ENCODE results near the gene HCRT.
"Not testable (repeated sequence)": the region's sequence is repeated elsewhere in the genome, so short reads cannot be mapped to it uniquely, and the experiment has no call there.

The HCRT gene

DNA sequence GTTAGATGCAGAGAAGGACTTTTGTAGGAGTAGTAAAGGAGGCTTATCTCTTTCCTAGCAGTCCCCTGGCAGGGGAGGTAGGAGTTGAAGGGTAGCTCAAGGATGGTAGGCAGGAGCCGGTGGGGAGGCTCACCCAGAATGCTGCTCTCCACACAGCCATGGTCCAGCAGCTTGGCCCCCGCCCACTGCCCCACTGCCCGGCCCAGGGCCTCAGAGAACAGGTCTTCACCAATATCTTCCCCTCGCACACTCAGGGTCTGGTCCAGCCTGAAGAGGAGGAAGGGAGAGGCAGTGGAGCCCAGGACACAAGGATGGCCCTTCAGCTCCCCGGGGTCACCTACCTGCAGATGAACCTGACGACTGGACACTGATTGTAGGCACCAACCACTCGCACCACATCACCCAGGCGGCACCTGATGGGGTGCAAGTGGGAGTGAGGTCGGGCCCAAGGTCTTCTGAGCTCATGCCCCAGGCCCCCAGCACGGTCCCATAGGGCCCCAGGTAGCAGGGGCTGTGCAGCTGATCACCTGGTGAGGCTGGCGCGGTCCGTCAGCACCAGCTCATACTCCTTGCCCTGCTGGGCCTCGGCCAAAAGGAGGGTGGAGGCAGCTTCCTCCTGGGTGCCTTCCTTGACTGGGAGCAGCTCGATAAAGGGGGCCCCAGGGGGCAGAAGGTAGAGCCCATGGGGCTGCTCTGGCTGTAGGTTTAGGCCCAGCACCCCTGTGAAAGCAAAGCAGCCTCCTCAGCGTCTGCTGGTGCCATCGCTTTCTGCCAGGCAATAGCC lies 5.4 kb upstream of the HCRT start:
- Mint-ChIP-seq H3K9me3 (no peaks in the 10 kb centered on the region), H3K27me3 (no peaks in the 10 kb centered on the region), H3K27ac (no peak overlapping the region), H3K36me3 (ENCODE audit: low read depth) (peaks cover 6% of the 10 kb centered on the region), H3K4me1 (ENCODE audit: low read depth) (peaks cover 27% of the 10 kb centered on the region), H3K4me3 (no peak overlapping the region)
- no peak for DNase-seq

DNA sequence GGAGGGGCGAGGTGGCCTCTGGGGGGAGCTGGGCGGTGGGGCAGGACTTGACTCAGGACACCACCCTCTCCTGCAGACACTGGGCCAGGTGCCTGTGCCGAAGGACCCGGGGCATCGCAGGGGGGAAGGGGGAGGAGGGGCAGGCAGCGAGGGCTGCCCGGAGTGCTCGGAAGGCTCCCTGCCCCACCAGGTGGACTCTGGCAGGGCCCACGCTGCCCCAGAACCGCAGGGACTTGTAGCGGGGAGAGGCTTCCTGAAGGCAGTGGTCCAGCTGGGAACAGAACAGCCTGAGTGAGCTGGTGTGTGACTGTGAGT lies 4.4 kb upstream of the HCRT start:
- H3K4me3 Mint-ChIP-seq = no peak overlapping the region
- H3K27ac Mint-ChIP-seq = no peak overlapping the region
- H3K36me3 Mint-ChIP-seq (ENCODE audit: low read depth) = peaks cover 6% of the 10 kb centered on the region
- H3K4me1 Mint-ChIP-seq (ENCODE audit: low read depth) = peaks cover 29% of the 10 kb centered on the region
- no peaks in the 10 kb centered on the region for H3K9me3 Mint-ChIP-seq
- no peaks in the 10 kb centered on the region for H3K27me3 Mint-ChIP-seq
- DNase-seq = no peak

DNA sequence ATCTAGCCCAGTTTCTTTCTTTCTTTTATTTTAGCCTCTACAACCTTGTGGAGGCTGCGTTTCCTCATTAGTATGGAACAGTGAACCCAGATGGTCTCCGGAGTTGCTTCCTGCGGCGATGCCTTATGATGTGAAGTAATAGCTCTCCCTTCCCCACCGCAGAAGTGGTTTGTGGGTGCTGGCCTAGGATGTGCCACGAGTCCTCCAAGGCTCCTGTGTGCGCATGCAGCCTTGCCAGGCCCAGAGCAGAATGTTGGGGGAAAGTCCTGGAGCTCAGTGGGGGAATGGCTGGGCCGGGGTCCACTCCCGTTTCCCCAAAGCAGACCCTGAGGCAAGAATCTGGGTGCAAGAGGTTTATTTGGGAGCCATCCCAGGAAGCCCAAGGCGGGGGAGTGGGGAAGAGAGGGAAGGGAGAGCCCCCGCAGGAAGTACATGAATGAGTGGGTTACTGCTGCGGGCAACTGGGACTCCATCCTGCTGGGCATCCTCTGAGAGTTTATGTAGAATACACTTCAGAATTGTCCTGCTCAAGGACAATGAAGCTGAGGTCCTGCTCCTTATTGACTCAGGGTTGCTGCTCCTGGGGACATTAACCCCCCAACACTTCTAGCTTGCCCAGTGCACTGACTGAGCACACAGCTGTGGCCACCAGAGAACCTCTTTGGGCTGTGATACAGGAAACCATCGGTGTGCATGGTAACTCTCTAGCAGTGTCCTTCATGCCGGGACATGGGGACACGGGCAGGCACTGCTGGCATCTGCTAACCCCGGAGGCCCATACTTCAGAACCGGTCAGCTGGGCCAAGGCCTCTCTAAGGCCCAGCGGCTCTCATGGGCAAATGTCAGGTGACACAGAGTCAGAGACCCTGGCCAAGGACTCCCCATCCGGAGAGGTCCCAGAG lies 3.7 kb upstream of the HCRT start:
- H3K36me3 Mint-ChIP-seq (ENCODE audit: low read depth) = peaks cover 4% of the 10 kb centered on the region
- H3K27me3 Mint-ChIP-seq = no peaks in the 10 kb centered on the region
- no peak for DNase-seq
- H3K4me3 Mint-ChIP-seq = no peak overlapping the region
- no peak overlapping the region for H3K27ac Mint-ChIP-seq
- H3K4me1 Mint-ChIP-seq (ENCODE audit: low read depth) = peaks cover 30% of the 10 kb centered on the region
- H3K9me3 Mint-ChIP-seq = no peaks in the 10 kb centered on the region

DNA sequence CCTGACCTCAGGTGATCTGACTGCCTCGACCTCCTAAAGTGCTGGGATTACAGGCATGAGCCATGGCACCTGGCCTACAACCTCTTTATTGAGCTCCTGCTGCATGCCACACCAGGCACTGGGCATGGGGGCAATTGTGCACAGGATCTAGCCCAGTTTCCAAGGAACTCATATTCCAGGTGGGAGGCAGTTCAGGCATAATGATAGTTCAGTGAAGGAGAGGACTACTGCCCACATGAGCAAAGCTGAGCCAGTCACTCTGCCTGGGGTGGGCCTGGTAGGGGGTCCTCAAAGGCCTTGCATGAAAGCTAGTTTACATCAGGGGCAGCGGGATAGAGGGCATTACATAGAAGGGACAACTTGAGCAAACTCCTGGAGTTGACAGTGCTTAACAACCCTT lies 2.6 kb upstream of the HCRT start:
- no peaks in the 10 kb centered on the region for H3K9me3 Mint-ChIP-seq
- no peak for DNase-seq
- H3K27me3 Mint-ChIP-seq = no peaks in the 10 kb centered on the region
- H3K4me3 Mint-ChIP-seq = no peak overlapping the region
- H3K27ac Mint-ChIP-seq = no peak overlapping the region
- H3K36me3 Mint-ChIP-seq (ENCODE audit: low read depth) = peaks cover 4% of the 10 kb centered on the region
- peaks cover 30% of the 10 kb centered on the region for H3K4me1 Mint-ChIP-seq (ENCODE audit: low read depth)

DNA sequence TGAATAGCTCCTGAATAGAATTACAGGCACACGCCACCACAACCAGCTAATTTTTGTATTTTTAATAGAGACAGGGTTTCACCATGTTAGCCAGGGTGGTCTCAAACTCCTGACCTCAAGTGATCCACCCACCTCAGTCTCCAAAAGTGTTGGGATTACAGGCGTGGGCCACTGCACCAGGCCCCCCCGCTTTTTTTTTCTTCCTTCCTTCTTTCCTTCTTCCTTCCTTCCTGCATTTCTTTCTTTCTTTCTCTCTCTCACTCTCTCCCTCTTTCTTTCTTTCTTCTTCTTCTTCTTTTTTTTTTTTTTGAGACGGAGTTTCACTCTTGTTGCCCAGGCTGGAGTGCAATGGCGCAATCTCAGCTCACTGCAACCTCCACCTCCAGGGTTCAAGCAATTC lies 939 bp upstream of the HCRT start:
- H3K9me3 Mint-ChIP-seq; DNase-seq; H3K27ac Mint-ChIP-seq; H3K36me3 Mint-ChIP-seq (ENCODE audit: low read depth); H3K4me3 Mint-ChIP-seq; H3K27me3 Mint-ChIP-seq: not testable (repeated sequence)
- peaks cover 32% of the 10 kb centered on the region for H3K4me1 Mint-ChIP-seq (ENCODE audit: low read depth)

DNA sequence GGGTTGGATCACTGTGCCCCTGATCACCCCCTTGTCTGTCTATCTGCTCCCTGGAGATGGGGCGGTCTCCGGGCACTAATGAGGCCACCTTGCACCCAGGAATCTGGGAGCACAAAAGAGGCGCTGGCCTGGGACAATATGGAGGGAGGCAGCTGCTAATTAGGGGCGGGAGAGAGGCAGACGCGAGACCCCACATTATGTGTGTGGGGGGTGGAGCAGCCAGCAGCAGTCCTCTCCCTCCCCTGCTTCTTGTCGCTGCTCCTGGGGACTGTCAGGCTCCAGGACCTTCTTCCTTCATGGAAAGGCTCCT lies 324 bp upstream of the HCRT start:
- H3K4me1 Mint-ChIP-seq (ENCODE audit: low read depth) = peaks cover 33% of the 10 kb centered on the region
- H3K9me3 Mint-ChIP-seq = no peaks in the 10 kb centered on the region
- H3K27me3 Mint-ChIP-seq = peaks cover 6% of the 10 kb centered on the region
- no peak overlapping the region for H3K27ac Mint-ChIP-seq
- no peak overlapping the region for H3K4me3 Mint-ChIP-seq
- DNase-seq = no peak
- no peaks in the 10 kb centered on the region for H3K36me3 Mint-ChIP-seq (ENCODE audit: low read depth)

DNA sequence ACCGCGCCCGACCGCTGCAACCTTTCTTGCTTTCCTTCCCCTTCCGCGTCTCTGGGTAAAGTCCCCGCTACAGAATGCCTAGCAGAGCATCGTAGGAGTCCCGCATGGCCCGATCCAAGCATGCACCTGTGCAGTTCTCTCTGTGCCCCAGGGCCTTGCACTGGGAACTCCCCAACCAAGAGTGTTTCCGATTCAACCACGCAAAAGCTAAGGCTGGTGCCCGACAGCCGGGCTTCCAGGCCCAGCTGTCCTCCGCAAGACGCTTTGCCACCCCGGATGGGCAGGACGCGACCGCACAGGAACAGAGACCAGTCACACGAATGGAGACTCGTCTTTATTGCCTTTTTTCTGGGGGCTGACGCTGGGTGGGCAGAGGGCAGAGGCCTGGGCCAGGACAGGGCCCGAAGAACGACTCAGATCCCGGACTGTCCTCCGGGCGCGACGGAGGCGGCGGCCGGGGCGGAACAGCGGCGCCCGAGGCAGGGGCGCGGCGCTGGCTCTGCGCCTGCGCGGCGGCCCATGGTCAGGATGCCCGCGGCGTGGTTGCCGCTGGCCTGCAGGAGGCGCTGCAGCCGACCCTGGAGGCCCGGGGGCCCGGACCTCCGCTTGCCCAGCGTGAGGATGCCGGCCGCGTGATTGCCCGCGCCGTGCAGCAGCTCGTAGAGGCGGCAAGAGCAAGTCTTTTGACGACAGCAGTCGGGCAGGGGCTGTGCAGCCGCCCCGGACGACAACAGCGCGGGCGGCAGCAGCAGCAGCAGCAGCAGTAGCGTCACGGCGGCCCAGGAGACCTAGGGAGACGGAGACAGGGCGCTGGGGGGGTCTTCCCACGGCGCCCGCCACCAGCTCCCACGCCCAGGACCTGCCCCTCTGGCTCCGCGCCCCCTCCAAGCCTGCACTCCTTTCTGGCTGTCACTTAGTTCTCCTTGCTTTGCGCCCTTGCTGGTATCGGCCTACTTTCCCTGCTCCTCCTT lies 1.2 kb downstream of the HCRT start:
- Mint-ChIP-seq H3K4me3 (peak overlapping the region; percentile 85), H3K9me3 (no peaks in the 10 kb centered on the region), H3K4me1 (ENCODE audit: low read depth) (peaks cover 47% of the 10 kb centered on the region), H3K27me3 (peaks cover 20% of the 10 kb centered on the region), H3K27ac (peak overlapping the region; percentile 92), H3K36me3 (ENCODE audit: low read depth) (no peaks in the 10 kb centered on the region)
- peak; percentile 92 for DNase-seq

DNA sequence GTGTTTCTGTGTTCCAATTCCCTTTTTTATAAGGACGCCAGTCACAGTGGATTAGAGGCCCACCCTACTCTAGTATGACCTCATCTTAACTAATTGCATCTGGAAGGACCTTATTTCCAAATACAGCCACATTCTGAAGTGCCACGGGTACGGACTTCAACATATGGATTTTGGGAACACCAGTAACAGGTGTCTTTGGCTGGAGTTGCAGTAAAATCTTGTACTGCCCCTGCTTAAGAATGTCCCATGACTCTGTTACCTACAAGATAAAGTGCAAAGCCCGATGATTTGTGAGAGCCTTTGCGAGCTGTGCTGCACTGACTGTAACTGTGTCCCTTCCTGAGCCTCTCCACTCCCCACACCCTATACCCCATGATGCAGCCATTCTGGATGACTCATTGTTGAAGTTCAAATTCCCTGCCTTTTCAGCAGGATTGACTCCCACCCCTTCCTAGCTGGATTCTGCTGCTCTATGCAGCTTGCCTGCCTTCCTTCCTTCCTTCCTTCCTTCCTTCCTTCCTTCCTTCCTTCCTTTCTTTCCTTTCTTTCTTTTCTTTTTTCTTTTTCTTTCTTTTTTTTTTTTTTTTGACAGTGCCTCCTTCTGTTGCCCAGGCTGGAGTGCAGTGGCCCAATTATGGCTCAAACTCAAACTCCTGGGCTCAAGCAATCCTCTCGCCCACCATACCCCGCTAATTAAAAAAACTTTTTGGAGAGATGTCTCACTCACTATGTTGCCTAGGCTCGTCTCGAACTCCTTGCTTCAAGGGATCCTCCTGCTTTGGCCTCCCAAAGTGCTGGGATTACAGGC lies 2.1 kb downstream of the HCRT start:
- Mint-ChIP-seq H3K4me3 (peak overlapping the region; percentile 85), H3K9me3 (no peaks in the 10 kb centered on the region), H3K27me3 (peaks cover 28% of the 10 kb centered on the region), H3K27ac (peak overlapping the region; percentile 92), H3K4me1 (ENCODE audit: low read depth) (peaks cover 54% of the 10 kb centered on the region), H3K36me3 (ENCODE audit: low read depth) (no peaks in the 10 kb centered on the region)
- no peak for DNase-seq

DNA sequence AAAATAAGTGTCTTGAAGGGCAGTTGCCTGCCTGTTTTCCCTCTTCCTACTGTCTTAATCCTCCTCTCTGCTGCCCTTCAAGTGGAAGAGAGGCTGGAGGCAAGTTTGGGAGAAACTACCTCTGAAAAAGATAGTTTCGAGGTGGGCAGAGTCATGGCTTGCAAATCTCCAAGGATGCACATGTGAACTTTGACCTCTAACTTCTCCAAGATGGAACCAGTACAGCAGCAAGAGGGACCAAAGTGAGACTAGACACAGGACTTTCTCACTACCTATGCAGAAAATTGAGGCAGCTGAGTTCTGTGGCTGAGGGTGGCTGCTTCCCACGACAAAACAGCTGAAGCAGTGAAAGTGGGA lies 3.4 kb downstream of the HCRT start:
- no peaks in the 10 kb centered on the region for H3K36me3 Mint-ChIP-seq (ENCODE audit: low read depth)
- H3K4me1 Mint-ChIP-seq (ENCODE audit: low read depth) = peaks cover 54% of the 10 kb centered on the region
- peaks cover 28% of the 10 kb centered on the region for H3K27me3 Mint-ChIP-seq
- no peak for DNase-seq
- peak overlapping the region; percentile 66 for H3K4me3 Mint-ChIP-seq
- H3K27ac Mint-ChIP-seq = no peak overlapping the region
- H3K9me3 Mint-ChIP-seq = no peaks in the 10 kb centered on the region

DNA sequence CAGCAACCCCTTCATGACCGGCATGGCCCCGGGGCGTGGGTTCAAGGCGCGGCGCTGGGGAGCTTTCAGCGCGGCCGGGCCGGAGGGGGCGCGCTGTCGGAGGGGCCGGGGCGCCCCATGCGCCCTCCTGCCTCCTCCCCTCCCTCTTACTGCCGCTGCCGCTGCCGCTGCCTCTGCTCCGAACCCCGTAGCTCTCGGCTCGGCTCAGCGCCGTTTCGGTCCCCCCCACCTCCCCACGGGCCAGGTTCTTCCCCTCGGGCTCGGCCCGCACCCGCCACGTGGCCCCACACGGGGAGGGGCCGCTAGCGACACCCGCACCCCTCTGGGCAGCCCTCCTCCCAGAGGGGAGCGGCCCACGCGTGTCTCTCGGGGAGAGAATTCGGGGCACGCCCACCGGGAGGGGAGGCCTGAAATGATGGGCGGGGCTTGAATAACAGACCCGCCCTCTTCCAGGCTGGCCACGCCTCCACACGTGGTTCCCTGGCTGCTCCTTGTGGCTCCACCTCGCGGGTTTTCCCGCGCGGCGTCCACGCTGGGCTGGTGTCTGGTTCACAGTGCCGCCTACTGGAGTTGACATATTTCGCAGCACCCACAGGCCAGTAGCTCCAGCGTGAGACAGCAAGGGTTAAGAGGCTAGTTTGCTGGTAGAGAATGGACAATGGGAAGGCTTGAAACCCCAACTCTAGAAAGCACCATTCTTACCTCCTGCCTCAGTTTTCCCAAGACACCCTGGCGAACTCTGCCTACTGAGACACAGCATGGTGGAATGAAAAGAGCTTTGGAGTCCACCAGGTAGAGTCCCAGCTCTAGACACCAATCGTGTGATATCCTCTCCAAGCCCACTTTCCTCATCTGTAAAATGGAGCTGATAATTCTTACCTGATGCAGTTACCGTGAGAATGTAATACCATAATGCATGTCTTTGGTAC lies 4.1 kb downstream of the HCRT start, which contains the start of gene KCNH4:
Gene KCNH4 (minus strand): TSS at position 221 of the 929 bp plus-strand sequence. CDS start 197 bp downstream, at position 24.
- peak; percentile 94 for DNase-seq
- Mint-ChIP-seq H3K27ac (no peak within 1 kb of the TSS), H3K4me3 (peak within 1 kb of the TSS; percentile 66), H3K27me3 (peaks cover 28% of the 10 kb centered on the region), H3K9me3 (no peaks in the 10 kb centered on the region), H3K36me3 (ENCODE audit: low read depth) (no peaks in the 10 kb centered on the region), H3K4me1 (ENCODE audit: low read depth) (peaks cover 54% of the 10 kb centered on the region)

DNA sequence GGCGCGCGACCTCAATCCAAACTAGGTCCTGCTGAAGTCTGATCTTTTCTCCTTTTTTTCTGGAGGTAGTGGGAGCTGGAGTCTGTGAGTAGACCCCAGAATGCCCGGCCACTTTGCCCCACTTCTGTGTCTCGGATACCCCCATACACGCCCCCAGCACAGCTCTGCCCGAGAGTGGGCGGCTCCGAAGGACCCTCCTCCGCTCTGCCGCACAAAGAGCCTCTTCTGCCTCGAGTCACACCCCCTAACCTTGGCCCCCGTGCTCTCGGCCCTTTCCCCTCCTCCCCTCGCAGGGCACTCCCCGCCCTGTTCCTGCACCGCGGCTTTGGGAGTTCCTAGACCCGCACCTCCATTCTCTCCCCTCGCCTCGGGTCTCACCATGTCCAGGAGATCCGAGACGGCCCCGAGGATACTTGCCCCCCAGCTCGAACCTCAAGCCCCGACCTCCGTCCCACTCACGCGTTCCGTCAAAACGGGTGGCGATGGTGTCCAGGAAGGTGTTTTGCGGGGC lies 4.8 kb downstream of the HCRT start:
- Mint-ChIP-seq H3K27ac (no peak overlapping the region), H3K9me3 (no peaks in the 10 kb centered on the region), H3K4me1 (ENCODE audit: low read depth) (peaks cover 54% of the 10 kb centered on the region)

DNA sequence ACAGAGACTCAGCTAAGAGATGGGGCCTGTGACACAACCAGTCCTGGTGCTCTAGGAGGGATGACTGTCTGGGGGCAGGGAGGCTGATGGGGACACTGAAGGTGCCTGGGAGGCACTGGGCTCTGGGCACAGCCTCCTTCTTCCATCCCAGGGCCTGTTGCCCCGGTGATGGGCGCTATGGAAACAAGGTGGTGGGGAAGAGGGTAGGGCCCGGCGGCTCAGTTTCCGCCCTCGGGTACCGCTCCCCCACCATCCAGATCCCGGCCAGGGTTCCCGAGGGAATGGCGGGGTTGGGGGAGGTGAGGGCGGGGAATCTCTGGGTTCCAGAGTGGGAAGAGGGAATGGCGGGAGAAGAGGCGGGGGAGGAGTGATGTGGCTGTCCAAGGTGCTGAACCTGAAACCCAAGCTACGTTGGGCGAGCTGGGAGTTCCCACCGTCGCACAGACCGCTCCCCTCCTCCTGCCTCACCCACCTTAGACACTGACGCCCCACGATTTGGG lies 5.3 kb downstream of the HCRT start:
- Mint-ChIP-seq H3K9me3 (no peaks in the 10 kb centered on the region), H3K4me1 (ENCODE audit: low read depth) (peaks cover 52% of the 10 kb centered on the region), H3K4me3 (peak overlapping the region; percentile 66), H3K27me3 (peaks cover 28% of the 10 kb centered on the region), H3K27ac (no peak overlapping the region), H3K36me3 (ENCODE audit: low read depth) (peaks cover 4% of the 10 kb centered on the region)
- DNase-seq = peak; percentile 44

More for the DNA sequence above, 4.8 kb downstream of the HCRT start:
- Mint-ChIP-seq H3K27me3 (peaks cover 28% of the 10 kb centered on the region), H3K36me3 (ENCODE audit: low read depth) (peaks cover 4% of the 10 kb centered on the region), H3K4me3 (peak overlapping the region; percentile 66)
- no peak for DNase-seq

DNA sequence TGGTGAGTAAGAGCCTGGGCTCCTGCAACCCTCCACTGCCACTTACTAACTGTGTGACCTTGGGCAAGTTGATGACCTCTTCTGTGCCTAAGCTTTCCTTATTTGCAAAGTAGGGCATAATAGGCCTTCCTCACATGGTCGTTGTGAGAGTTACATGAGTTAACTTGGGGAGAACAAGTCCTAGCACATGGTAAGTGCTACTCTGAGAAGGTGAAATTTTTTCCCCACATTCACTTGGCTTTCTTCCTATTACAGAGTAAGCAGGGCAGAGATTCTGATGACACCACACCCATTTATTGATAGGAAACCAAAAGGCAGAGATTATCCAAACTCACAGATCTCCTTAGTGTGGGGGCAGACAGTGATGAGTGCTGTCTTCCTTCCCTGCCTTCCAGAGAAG lies 5.9 kb downstream of the HCRT start:
- no peaks in the 10 kb centered on the region for H3K9me3 Mint-ChIP-seq
- H3K4me3 Mint-ChIP-seq = no peak overlapping the region
- no peak for DNase-seq
- peaks cover 4% of the 10 kb centered on the region for H3K36me3 Mint-ChIP-seq (ENCODE audit: low read depth)
- H3K27me3 Mint-ChIP-seq = peaks cover 28% of the 10 kb centered on the region
- no peak overlapping the region for H3K27ac Mint-ChIP-seq
- peaks cover 45% of the 10 kb centered on the region for H3K4me1 Mint-ChIP-seq (ENCODE audit: low read depth)
